ENCODE data around the gene C1orf159. TPM values are rescaled to one million over a fixed set of nuclear protein-coding genes. Genes with fewer than 3 reads are reported as not detected.

The C1orf159 gene
- total RNA-seq, 1 donor from 2014 or later = 9.8 TPM

GRCh38 chr1:1038694-1039093 lies 77.2 kb downstream of the C1orf159 start:
- DNase-seq (ENCODE audit: low read depth) = no peak

- no peak for DNase-seq (ENCODE audit: low read depth)
Measured at GRCh38 chr1:1037366-1038327, 78.2 kb downstream of the C1orf159 start.

GRCh38 chr1:1035291-1035943 lies 80.5 kb downstream of the C1orf159 start:
- DNase-seq (ENCODE audit: low read depth) = no peak

- no peak for DNase-seq (ENCODE audit: low read depth)
Measured at GRCh38 chr1:1034439-1034781, 81.5 kb downstream of the C1orf159 start.

GRCh38 chr1:1033731-1034438 lies 82.0 kb downstream of the C1orf159 start:
- DNase-seq (ENCODE audit: low read depth) = no peak

- DNase-seq (ENCODE audit: low read depth) = peak; percentile 48
Measured at GRCh38 chr1:1033009-1033587, 82.8 kb downstream of the C1orf159 start.

- DNase-seq (ENCODE audit: low read depth) = no peak
Measured at GRCh38 chr1:1032424-1032823, 83.5 kb downstream of the C1orf159 start.

Other genes starting within 250 kb of the C1orf159 start
- 0.87 and 20.1 TPM in 2 replicates for gene SAMD11, start 192.2 kb downstream of the C1orf159 start, total RNA-seq
- 59.7 and 88.7 TPM in 2 replicates for gene NOC2L, start 156.8 kb downstream of the C1orf159 start, total RNA-seq
- 1.9 and 10.1 TPM in 2 replicates for gene KLHL17, start 155.5 kb downstream of the C1orf159 start, total RNA-seq
- gene PLEKHN1, start 149.6 kb downstream of the C1orf159 start, total RNA-seq = 2.4 and 2.6 TPM in 2 replicates
- 0.10 TPM in 1 of 2 replicates, not detected in the other for gene PERM1, start 134.0 kb downstream of the C1orf159 start, total RNA-seq
- gene HES4, start 116.0 kb downstream of the C1orf159 start, total RNA-seq = 12.4 and 78.1 TPM in 2 replicates
- 15.7 and 196 TPM in 2 replicates for gene ISG15, start 102.6 kb downstream of the C1orf159 start, total RNA-seq
- gene AGRN, start 96.0 kb downstream of the C1orf159 start, total RNA-seq = 353 and 1,083 TPM in 2 replicates
- 1.0 TPM in 1 of 2 replicates, not detected in the other for gene RNF223, start 41.8 kb downstream of the C1orf159 start, total RNA-seq
- gene TTLL10, start 57.8 kb upstream of the C1orf159 start, total RNA-seq = 0.15 TPM in 1 of 2 replicates, not detected in the other
- gene TNFRSF18, start 90.5 kb upstream of the C1orf159 start, total RNA-seq = 0.50 TPM in 1 of 2 replicates, not detected in the other
- gene TNFRSF4, start 98.1 kb upstream of the C1orf159 start, total RNA-seq = not detected in 2 replicates
- gene SDF4, start 115.9 kb upstream of the C1orf159 start, total RNA-seq = 76.6 and 207 TPM in 2 replicates
- 33.9 and 48.8 TPM in 2 replicates for gene B3GALT6, start 116.1 kb upstream of the C1orf159 start, total RNA-seq
- gene C1QTNF12, start 130.6 kb upstream of the C1orf159 start, total RNA-seq = 0.40 TPM in 1 of 2 replicates, not detected in the other
- gene UBE2J2, start 157.8 kb upstream of the C1orf159 start, total RNA-seq = 48.6 and 50.2 TPM in 2 replicates
- 0.52 and 1.9 TPM in 2 replicates for gene SCNN1D, start 164.3 kb upstream of the C1orf159 start, total RNA-seq
- gene ACAP3, start 191.8 kb upstream of the C1orf159 start, total RNA-seq = 24.8 and 34.6 TPM in 2 replicates
- 14.2 and 24.0 TPM in 2 replicates for gene PUSL1, start 192.5 kb upstream of the C1orf159 start, total RNA-seq
- gene INTS11, start 208.6 kb upstream of the C1orf159 start, total RNA-seq = 35.8 and 57.5 TPM in 2 replicates
- 13.0 and 20.4 TPM in 2 replicates for gene CPTP, start 208.7 kb upstream of the C1orf159 start, total RNA-seq
- 0.15 and 0.17 TPM in 2 replicates for gene TAS1R3, start 215.2 kb upstream of the C1orf159 start, total RNA-seq
- gene DVL1, start 233.3 kb upstream of the C1orf159 start, total RNA-seq = 70.8 and 91.0 TPM in 2 replicates
- 24.7 and 35.6 TPM in 2 replicates for gene MXRA8, start 242.5 kb upstream of the C1orf159 start, total RNA-seq

Data from renal cortical epithelial cell (primary cell).